GM21526 (cell line): Measurements from ENCODE around the gene RBP5.

Experiments used
- ATAC-seq: cut with Tn5 transposase; IDR thresholded peaks from one replicate; pipeline ENCODE4 v1.9.1; 2021; ENCODE audit warnings: moderate library complexity; ENCODE audit not compliant: unreplicated experiment, low FRiP score

Gene RBP5

GRCh38 chr12:7128681-7129286, at the start of gene RBP5:
RBP5 (minus strand) TSS chr12:7128889; CDS start chr12:7128775, 114 bp downstream.
- no peak for ATAC-seq

DNA sequence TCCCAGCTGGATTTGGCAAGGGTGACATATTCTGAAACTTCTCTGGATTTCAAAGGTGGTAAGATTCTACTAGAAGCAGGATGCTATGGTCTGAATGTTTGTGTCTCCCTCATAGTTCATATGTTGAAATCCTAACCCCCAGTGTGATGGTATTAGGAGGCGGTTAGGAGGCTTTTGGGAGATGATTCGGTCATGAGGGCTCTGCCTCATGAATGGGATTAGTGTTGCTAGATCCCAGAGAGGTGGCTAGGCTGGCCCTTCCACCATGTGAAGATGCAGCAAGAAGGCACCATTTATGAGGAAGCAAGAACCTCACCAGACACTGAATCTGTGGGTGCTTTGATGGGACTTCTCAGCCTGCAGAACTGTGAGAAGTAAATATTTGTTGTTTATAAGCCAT, 49.8 kb upstream of the RBP5 start:
- ATAC-seq, result no peak

- no peak for ATAC-seq
These were observed 47.9 kb upstream of the RBP5 start for GRCh38 chr12:7176595-7176994.

- ATAC-seq, result no peak
These were observed 46.8 kb upstream of the RBP5 start for GRCh38 chr12:7175493-7175892.

GRCh38 chr12:7171854-7172253, 43.2 kb upstream of the RBP5 start:
- ATAC-seq, result no peak

GRCh38 chr12:7169951-7170350, 41.3 kb upstream of the RBP5 start:
- no peak for ATAC-seq

GRCh38 chr12:7162691-7163114, 34.0 kb upstream of the RBP5 start:
- ATAC-seq, result no peak

DNA sequence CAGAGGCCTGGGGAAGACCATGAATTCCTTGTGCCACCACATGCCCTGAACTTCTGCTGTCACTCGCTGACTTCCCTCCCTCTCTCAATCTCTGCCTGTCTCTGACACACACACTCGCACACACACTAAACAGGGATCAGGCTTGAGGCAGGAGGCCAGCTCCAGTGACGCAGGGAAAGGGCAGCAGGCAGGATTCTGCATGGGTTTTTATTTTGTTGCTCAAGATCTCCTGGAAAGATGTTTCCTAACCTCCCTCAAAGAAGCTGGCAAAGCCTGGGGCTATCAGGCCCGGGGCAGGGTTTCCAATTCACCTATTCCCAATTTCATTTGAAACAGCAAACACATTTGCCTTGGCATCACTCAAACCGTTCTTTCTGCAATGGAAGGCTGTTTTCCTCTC, 33.1 kb upstream of the RBP5 start:
- ATAC-seq, result no peak

- ATAC-seq, result no peak
These were observed 32.6 kb upstream of the RBP5 start for GRCh38 chr12:7161327-7161726.

GRCh38 chr12:7160183-7160582, 31.5 kb upstream of the RBP5 start:
- no peak for ATAC-seq

DNA sequence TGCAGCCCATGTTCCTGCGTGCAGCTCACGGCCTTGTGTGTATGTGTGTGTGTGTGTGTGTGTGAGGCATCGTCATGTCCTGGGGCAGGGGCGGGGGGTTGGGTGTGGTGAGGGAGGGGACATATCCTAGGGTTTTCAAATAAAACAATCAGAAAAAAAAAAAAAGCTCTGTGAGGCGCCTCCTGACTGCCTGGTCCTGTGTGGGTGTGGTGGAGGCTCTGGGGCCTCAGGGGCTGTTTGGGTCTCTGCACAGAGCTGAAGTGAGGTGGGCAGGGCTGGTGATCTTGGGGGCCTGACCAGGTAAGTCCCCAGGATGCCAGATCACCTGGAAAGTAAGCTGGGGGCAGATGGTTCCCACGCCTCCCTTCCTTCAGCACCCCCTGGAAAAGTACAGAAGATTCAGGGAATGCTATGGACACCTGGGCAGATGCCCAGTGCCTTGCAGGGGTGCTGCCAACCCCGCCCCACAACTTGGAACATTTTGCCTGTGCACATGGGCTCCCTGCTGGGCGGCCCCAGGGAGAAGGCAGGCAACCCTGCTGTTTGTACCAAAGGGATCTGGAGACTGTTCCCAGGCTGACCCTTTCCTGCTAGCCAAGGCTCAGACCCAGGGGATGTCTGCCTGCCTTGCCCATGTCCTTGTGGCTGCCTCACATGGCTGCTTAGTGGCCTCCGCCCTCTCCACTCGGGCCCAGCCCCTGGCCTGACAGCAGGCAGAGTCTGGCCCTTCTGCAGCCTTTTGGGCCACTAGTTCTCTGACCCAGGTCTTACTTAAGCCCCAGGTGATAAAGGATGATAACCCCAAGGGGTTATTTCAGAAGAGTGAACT, 30.3 kb upstream of the RBP5 start:
- no peak for ATAC-seq

GRCh38 chr12:7157391-7157790, 28.7 kb upstream of the RBP5 start:
- no peak for ATAC-seq

GRCh38 chr12:7156259-7157197, 27.8 kb upstream of the RBP5 start:
- ATAC-seq, result no peak

DNA sequence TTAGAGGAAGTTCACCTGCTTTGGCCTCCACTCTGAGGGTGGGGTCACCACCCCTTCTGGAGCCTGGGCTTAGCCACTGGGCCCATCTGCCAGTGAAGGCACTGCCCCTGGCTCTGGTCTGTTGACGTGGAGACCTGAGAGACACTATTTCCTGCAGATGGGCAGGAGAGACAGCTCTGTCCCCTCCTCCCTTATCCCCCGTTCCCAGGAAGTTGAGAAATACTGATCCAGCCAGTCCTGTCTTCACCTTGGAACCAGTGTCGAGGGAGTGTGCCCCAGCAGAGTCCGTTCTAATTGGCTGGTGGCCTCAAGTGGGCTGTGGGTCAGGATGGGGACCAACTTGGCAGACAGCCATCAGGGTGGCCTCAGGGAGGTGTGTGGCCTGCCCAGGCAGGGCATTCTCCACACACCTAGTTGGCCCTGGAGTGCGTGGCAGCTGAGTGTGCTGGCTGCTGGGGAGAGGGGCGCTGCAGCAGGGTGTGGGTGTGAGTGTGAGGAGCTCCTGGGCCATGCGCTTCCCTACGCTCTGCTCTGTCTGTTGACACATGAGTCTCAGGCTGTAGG, 26.9 kb upstream of the RBP5 start:
- ATAC-seq, result no peak

DNA sequence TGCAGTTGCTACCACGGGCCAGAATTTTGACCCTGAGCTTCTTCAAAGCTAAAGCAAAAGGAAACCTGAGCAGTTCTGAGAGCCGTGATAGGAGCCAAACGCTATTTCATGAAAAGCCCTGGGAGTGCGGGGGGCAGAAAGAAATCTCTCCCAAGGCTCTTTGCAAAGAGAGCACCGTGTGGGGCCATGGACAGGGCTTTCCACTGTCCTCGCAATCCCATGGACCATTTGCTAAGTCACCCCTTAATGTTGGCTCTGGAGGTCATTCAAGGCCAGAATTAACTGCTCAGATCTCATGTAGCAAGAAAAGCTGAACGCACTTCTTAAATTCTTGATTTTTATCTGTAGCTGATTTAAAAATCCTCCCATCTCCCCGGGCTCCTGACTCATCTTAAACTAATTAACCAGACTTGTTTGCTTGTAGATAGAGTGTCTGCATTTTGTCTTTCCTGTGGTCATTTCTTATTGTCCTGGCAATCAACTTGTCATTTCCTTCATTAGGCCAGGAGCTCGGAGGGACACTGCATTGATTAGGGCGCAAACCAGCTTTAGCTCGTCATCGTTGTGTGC, 26.3 kb upstream of the RBP5 start:
- ATAC-seq, result no peak

DNA sequence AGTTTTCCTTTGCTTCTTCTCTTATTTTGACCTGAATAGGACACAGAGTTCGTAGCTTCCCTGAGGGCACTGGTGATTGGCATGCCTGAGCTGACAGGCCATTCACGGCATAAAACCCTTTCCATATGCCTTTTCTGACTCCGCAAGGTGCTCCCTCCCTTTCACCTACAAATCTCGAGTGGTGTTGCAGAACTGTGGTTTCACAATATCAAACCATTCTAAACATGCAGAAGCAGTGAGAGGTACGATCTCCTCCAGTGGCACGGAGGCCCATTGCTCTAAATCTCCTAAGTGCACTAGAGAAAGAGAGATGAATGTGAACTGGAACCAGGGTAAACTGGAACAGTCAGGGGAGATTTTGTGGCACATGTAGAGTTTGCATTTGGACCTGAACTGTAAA, 25.4 kb upstream of the RBP5 start:
- ATAC-seq, result no peak

- ATAC-seq, result no peak
These were observed 24.1 kb upstream of the RBP5 start for GRCh38 chr12:7152818-7153217.

DNA sequence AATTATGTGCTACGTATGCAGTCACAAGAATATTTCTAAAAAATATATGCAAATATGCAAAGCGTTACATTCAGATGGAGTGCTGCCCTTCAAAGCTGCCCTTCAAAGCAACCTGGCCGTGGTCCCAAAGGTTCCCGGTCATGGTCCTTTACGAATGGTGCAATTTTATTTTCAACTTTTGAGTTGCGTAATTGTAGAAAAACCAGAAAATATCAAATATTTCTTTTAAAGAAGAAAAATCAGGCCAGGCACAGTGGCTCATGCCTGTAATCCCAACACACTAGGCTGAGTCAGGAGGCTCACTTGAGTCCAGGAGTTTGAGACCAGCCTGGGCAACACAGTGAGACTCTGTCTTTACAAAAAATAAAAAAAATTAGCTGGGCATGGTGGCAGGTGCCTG, 22.8 kb upstream of the RBP5 start:
- no peak for ATAC-seq

DNA sequence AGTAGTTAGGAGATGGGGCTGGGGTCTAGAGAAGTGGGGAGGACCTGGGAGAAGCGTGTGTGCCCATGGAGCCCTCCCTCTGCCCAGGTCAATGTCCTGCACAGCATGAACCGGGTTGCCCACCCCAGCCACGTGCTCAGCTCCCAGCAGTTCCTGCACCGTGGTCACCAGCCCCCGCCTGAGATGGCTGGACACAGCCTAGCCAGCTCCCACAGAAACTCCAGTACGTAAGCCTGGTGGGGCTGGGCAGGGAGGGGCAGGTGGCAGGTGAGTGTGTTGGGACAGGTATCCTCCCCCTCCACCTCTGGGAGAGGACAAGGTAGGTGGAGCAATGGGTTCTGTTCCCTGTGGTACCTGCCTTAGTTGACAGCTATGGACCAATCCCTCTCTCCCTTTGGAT, 22.2 kb upstream of the RBP5 start:
- ATAC-seq, result no peak

DNA sequence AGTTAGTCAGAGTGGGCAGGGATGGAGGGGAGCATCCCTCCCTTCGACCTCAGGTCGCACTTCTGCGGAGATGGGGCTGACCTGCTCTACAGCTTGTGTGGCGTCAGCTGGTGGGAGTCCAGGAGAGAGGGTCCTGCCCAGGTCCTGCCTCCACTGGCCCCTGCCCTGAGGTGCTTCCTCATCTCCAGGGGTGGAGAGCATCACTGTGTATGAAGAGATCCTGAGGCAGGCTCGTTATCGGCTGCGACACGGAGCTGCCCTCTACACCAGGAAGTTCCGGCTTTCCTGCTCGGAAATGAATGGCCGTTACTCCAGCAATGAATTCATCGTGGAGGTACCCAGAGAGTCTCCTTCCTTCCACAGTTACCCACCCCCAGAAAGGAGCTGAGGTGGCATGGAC, 21.7 kb upstream of the RBP5 start:
- ATAC-seq, result no peak
